Muscle layer of colon (tissue), 2 donors: ENCODE results near the gene PARD6B.
"Not testable (repeated sequence)": the region's sequence is repeated elsewhere in the genome, so short reads cannot be mapped to it uniquely, and the experiment has no call there.

Experiments
- H3K27ac ChIP-seq: one replicate; pipeline ENCODE4 v1.7.0; 2013; ENCODE audit warnings: low read depth, mild to moderate bottlenecking, low read length, moderate library complexity
- H3K27me3 ChIP-seq, 2 donors: one replicate each; pipeline ENCODE4 v1.7.0; 2013; ENCODE audit warnings: low read length in 2 of 2, mild to moderate bottlenecking in 2 of 2; ENCODE audit not compliant: insufficient read depth in 2 of 2, control insufficient read depth in 1 of 2
- H3K36me3 ChIP-seq: one replicate; pipeline ENCODE4 v1.7.0; 2013; ENCODE audit warnings: mild to moderate bottlenecking, low read length; ENCODE audit not compliant: insufficient read depth
- H3K4me1 ChIP-seq: one replicate; pipeline ENCODE4 v1.7.0; 2013; ENCODE audit warnings: mild to moderate bottlenecking, low read length; ENCODE audit not compliant: insufficient read depth
- H3K4me3 ChIP-seq, 2 donors: one replicate each; pipeline ENCODE4 v1.7.0; 2013; ENCODE audit warnings: low read length in 2 of 2, low read depth in 1 of 2, mild to moderate bottlenecking in 1 of 2, moderate library complexity in 1 of 2
- H3K9ac ChIP-seq: one replicate; pipeline ENCODE4 v1.7.0; 2013; ENCODE audit warnings: low read length
- H3K9me3 ChIP-seq: one replicate; pipeline ENCODE4 v1.7.0; 2013; ENCODE audit warnings: mild to moderate bottlenecking, low read length
- donor health status: abdominal sarcoma.
- donor health status: Adenocarcinoma of cecum.

The PARD6B gene

DNA sequence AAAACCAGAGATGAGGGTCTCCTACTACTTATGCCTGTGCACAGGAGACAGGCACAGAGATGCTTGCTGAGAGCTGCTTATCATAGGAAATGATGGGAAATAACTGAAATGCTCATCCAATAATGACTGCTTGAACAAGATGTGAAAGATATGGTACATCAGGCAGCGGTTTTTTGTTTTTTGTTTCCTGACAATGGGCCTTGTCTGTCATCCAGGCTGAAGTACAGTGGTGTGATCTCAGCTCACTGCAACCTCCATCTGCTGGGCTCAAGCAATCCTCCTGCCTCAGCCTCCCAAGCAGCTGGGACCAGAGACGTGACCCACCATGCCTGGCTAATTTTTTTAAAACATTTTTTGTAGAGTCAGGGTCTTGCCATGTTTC lies 38.8 kb upstream of the PARD6B start:
- no peak overlapping the region for H3K9ac ChIP-seq
- no peak overlapping the region for H3K4me3 ChIP-seq
- no peaks in the 10 kb centered on the region for H3K9me3 ChIP-seq
- H3K36me3 ChIP-seq, result no peaks in the 10 kb centered on the region
- no peak overlapping the region for H3K27ac ChIP-seq
- H3K4me1 ChIP-seq, result no peaks in the 10 kb centered on the region
- H3K27me3 ChIP-seq, result peaks cover 0 to 18% of the 10 kb centered on the region in 2 donors

GRCh38 chr20:50693001-50693400 lies 38.4 kb upstream of the PARD6B start:
- no peaks in the 10 kb centered on the region for H3K4me1 ChIP-seq
- no peak overlapping the region for H3K27ac ChIP-seq
- no peak overlapping the region for H3K4me3 ChIP-seq
- H3K36me3 ChIP-seq, result no peaks in the 10 kb centered on the region
- peaks cover 0 to 18% of the 10 kb centered on the region in 2 donors for H3K27me3 ChIP-seq
- H3K9me3 ChIP-seq, result no peaks in the 10 kb centered on the region
- H3K9ac ChIP-seq, result no peak overlapping the region

DNA sequence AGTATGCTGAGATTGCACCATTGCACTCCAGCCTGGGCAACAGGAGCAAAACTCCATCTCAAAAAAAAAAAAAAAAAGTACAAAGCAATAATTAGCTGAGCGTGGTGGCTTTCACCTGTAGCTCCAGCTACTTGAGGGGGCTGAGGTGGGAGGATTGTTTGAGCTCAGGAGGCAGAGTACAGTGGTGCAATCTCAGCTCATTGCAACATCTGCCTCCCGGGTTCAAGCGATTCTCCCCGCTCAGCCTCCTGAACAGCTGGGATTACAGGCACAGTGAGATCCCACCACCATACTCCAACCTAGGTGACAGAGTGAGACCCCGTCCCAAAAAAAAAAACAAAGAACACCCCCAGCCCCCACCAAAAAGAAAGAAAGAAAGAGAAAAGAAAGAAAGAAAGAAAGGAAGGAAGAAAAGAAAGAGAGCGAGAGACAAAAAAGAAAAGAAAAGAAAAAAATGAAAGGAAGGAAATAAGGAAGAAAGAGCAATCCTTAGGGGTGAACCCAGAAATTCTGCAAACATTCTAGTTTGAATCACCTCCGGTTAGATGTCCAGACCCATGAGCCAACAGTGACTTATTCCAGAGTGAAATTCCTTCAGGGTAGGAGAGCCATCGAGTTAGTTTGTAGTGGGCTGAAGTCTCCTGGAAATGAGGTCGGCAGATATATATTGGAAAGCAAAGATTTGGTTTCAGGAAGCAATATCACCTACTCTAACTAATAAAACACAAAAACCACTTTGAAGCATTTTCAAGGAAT lies 36.8 kb upstream of the PARD6B start:
- H3K27ac ChIP-seq, result no peak overlapping the region
- no peaks in the 10 kb centered on the region for H3K9me3 ChIP-seq
- H3K36me3 ChIP-seq, result no peaks in the 10 kb centered on the region
- peaks cover 0 to 18% of the 10 kb centered on the region in 2 donors for H3K27me3 ChIP-seq
- H3K4me1 ChIP-seq, result no peaks in the 10 kb centered on the region
- no peak overlapping the region for H3K9ac ChIP-seq
- H3K4me3 ChIP-seq, result no peak overlapping the region

- H3K27me3 ChIP-seq, result peaks cover 0 to 18% of the 10 kb centered on the region in 2 donors
- no peaks in the 10 kb centered on the region for H3K36me3 ChIP-seq
- H3K27ac ChIP-seq, result no peak overlapping the region
- no peak overlapping the region for H3K9ac ChIP-seq
- H3K4me1 ChIP-seq, result no peaks in the 10 kb centered on the region
- H3K9me3 ChIP-seq, result no peaks in the 10 kb centered on the region
- no peak overlapping the region for H3K4me3 ChIP-seq
These were observed 36.1 kb upstream of the PARD6B start for GRCh38 chr20:50695135-50695872.

DNA sequence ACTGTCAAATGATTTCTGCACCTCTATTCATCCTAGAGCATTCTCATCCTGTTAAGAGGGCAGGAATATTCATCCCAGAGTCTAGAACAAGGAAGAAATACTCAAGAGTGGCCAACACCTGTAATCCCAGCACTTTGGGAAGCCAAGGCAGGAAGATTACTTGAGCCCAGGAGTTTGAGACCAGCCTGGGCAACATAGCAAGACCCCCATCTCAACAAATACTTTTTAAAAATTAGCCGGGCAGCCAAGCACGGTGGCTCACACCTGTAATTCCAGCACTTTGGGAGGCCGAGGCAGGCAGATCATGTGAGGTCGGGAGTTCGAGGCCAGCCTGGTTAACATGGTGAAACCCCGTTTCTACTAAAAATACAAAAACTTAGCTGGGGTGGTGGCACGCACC lies 33.1 kb upstream of the PARD6B start:
- not testable (repeated sequence) for H3K27me3 ChIP-seq, H3K9me3 ChIP-seq, H3K4me3 ChIP-seq, H3K4me1 ChIP-seq, H3K36me3 ChIP-seq, H3K9ac ChIP-seq, H3K27ac ChIP-seq

DNA sequence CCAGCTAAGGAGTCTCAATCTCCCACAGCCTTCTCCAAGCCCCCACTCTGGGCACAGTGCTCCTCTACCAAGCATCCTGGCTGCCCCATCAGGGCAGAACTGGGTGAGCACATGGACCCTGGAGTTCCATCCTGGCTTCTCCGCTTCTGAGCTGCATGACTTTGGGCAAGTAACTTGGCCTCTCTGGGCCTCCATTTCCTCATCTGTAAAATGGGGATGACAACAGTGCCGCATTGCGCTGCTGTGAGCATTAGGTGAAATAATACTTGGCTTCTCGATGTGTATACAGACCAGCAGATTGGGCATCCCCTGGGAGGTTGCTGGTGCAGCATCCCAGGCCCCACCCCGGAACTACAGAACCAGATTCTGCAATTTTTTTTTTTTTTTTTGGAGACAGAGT lies 31.7 kb upstream of the PARD6B start:
- no peaks in the 10 kb centered on the region for H3K9me3 ChIP-seq
- H3K27me3 ChIP-seq, result no peaks in the 10 kb centered on the region
- H3K4me1 ChIP-seq, result no peaks in the 10 kb centered on the region
- no peak overlapping the region for H3K4me3 ChIP-seq
- H3K9ac ChIP-seq, result no peak overlapping the region
- H3K36me3 ChIP-seq, result no peaks in the 10 kb centered on the region
- H3K27ac ChIP-seq, result no peak overlapping the region

DNA sequence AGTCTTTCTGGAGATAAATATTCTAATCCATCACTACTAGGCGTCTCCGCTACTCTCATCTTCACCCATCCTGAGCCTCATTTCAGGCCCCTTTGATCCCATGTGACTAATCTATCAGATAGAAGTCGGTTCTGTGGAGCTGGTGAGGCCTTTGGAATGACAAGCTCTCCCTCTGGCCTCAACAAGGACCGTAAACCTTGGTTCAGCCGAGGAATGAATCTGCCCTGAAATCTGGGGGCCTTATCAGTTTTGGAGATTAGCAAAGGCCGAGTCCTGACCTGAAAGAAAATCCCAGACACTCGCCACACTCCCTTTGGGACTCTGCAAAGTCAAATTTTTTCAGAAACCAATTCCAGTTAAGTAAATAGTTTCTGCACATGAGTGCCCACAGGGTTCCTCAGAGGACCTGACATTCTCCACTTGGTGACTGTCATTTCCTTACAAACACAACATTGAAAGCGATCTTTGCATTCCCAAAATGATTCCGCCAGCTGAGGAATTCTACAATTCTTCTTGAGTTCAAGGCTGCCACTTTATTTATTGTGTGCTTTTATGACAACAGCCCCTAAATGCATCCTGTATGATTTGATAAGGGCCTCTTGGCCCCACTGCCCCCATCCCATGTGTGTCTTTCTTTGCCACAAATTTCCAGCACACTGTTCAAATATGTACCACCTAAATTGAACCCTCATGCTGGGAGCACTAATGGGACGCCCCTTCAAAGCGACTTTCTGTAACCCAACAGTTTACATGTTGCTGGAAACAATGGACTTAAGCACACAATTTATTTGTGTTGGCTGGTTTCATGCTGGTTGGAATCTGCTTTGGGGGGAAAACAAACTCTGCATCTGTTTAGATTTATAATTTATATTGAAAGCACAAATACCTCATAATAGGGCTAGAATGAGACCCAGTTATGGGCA lies 30.1 kb upstream of the PARD6B start:
- no peaks in the 10 kb centered on the region for H3K9me3 ChIP-seq
- no peaks in the 10 kb centered on the region for H3K27me3 ChIP-seq
- H3K36me3 ChIP-seq, result no peaks in the 10 kb centered on the region
- no peak overlapping the region for H3K9ac ChIP-seq
- no peaks in the 10 kb centered on the region for H3K4me1 ChIP-seq
- H3K27ac ChIP-seq, result no peak overlapping the region
- no peak overlapping the region for H3K4me3 ChIP-seq

DNA sequence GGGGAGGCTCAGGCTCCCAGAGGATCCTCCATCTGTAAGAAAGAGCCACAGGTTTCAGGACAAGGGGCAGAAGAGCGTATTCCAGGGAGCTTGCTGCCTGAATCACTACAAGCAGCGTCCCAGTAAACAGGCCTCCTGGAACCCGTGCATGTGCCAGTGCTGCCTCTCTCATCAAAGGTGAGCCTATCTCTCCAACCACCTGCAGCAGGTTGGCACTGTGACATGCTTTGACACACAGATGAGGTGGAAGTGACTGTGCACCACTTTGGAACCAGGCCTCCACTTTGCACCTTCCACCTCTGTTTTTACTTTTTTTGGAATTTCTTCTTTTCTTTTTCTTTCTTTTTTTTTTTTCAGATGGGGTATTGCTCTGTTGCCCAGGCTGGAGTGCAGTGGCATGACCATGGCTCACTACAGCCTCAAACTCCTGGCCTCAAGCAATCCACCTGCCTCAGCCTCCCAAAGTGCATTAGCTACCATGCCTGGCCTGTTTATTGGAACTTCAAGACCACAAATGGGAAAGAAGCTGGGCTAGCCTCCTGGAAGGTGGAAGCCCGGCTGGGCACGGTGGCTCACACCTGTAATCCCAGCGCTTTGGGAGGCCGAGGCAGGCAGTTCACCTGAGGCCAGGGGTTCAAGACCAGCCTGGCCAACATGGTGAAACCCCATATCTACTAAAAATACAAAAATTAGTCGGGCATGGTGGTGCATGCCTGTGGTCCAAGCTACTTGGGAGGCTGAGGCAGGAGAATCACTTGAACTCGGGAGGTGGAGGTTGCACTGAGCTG lies 27.5 kb upstream of the PARD6B start:
- not testable (repeated sequence) for H3K9me3 ChIP-seq, H3K4me1 ChIP-seq, H3K9ac ChIP-seq, H3K4me3 ChIP-seq, H3K27me3 ChIP-seq, H3K36me3 ChIP-seq, H3K27ac ChIP-seq

- Histone ChIP-seq H3K27me3 (no peaks in the 10 kb centered on the region), H3K36me3 (no peaks in the 10 kb centered on the region), H3K9ac (no peak overlapping the region), H3K4me3 (no peak overlapping the region), H3K27ac (no peak overlapping the region), H3K4me1 (no peaks in the 10 kb centered on the region), H3K9me3 (no peaks in the 10 kb centered on the region)
These were observed 26.9 kb upstream of the PARD6B start for GRCh38 chr20:50704514-50704913.

- Histone ChIP-seq H3K9me3 (no peaks in the 10 kb centered on the region), H3K4me1 (no peaks in the 10 kb centered on the region), H3K27ac (no peak overlapping the region), H3K4me3 (no peak overlapping the region), H3K36me3 (no peaks in the 10 kb centered on the region), H3K9ac (no peak overlapping the region), H3K27me3 (no peaks in the 10 kb centered on the region)
These were observed 26.4 kb upstream of the PARD6B start for GRCh38 chr20:50704971-50705370.
